GM12873 (cell line): Measurements from ENCODE around the gene PRDX1.

Experiments used
- TF ChIP-seq, protein P1 (sequence below): IDR thresholded peaks from 2 replicates; pipeline ENCODE4 v1.5.1; 2012; ENCODE audit warnings: low read depth, mild to moderate bottlenecking, moderate library complexity, low read length, control low read depth; ENCODE audit not compliant: insufficient read depth; ENCODE audit errors: missing control alignments

The PRDX1 gene

DNA sequence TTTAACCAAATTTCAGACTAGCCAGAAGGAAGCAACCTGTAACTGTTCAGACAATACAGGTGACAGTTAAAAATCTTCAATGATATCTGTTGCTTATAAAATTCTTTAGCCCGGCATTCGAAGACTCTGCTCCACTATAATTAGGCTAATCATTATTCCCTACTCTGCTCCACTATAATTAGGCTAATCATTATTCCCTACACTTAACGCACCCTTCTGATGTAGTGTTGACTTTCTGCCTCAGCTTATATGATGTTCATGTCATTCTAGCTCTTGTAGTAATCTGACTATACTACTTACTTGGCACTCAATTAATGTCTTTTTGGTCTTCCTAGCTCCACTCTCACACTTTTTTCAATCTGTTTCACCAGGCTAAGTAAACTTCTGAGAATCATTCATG lies 44.0 kb downstream of the PRDX1 start:
- TF ChIP-seq, protein P1, sequence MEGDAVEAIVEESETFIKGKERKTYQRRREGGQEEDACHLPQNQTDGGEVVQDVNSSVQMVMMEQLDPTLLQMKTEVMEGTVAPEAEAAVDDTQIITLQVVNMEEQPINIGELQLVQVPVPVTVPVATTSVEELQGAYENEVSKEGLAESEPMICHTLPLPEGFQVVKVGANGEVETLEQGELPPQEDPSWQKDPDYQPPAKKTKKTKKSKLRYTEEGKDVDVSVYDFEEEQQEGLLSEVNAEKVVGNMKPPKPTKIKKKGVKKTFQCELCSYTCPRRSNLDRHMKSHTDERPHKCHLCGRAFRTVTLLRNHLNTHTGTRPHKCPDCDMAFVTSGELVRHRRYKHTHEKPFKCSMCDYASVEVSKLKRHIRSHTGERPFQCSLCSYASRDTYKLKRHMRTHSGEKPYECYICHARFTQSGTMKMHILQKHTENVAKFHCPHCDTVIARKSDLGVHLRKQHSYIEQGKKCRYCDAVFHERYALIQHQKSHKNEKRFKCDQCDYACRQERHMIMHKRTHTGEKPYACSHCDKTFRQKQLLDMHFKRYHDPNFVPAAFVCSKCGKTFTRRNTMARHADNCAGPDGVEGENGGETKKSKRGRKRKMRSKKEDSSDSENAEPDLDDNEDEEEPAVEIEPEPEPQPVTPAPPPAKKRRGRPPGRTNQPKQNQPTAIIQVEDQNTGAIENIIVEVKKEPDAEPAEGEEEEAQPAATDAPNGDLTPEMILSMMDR: no peak

DNA sequence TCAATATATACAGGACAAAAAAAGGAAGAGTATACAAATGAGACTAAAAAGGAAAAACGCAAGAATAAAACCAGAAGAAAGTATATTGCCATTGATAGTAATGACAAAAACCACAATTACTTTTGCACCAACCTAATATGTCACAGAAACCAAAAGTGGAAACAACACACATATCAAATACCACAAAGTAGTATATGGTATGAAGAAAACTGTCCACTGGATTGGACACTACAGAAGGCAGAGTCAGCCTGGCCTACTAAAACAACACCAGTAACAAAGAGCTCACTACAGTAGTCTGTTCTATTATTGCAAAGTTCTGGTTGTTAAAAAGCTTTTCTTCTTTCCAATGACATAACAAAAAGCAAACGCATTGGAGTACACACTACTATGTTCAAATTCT lies 48.4 kb downstream of the PRDX1 start:
- TF ChIP-seq, protein P1: no peak

DNA sequence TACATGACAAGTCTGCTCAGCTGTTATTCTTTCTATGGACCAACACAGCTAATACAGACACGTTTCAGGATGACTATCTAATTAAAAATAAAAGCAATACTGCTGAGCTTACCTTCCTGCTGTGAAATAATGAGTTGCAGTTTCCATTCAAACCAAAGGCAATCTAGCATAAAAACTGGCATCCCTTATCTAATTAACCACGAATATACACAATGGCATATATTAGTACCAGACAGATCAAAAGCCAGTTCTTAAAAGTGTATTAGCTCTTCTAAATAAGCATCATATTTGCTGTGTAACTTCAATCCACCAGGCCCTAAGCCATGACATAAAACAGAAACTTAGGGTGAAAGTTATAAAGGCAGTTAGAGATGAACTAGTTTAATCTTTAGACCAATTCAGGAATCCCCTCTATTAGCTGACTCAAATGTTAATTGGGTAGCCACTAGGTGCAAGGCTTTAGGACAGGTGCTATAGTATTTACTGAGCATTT lies 51.3 kb downstream of the PRDX1 start:
- TF ChIP-seq, protein P1: no peak

DNA sequence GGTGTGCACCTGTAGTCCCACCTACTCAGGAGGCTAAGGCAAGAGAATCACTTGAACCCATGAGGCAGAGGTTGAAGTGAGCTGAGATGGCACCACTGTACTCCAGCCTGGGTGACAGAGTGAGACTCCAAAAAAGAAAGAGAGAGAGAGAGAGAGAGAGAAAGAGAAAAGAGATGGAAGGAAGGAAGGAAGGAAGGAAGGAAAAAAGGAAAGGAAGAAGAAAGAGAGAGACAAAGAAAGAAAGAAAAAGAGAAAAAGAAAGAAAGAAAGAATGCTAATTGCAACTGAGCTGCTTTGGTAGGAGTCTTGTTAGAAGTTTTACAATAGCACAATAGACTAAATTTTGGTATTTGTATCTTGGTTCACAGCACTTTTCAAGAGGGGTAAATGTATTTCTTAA lies 56.4 kb downstream of the PRDX1 start:
- TF ChIP-seq, protein P1: no peak
